ENCODE data around the gene SPACA7. TPM values are rescaled to one million over a fixed set of nuclear protein-coding genes. Genes with fewer than 3 reads are reported as not detected.

The SPACA7 gene
- polyA plus RNA-seq, 1 donor from 2014 or later, result not detected

GRCh38 chr13:112333756-112334543, 42.2 kb upstream of the SPACA7 start:
- Histone ChIP-seq H3K79me2 (replicated peaks; ENCODE audit: insufficient read depth, low read length) (no peaks in the 10 kb centered on the region), H3K27me3 (ENCODE audit: insufficient read depth, low read depth, low read length) (peaks cover 17% of the 10 kb centered on the region), H3K9ac (ENCODE audit: low read length) (no peak overlapping the region), H3K36me3 (ENCODE audit: insufficient read depth, low read length) (no peaks in the 10 kb centered on the region), H3K9me3 (ENCODE audit: low read length) (peaks cover 6% of the 10 kb centered on the region), H3F3A (ENCODE audit: insufficient read depth, low read length, poor library complexity, severe bottlenecking) (no peaks in the 10 kb centered on the region), H3K9me2 (ENCODE audit: insufficient read depth, low read length) (no peaks in the 10 kb centered on the region), H3K4me3 (ENCODE audit: low read length) (no peak overlapping the region), H3K27ac (ENCODE audit: low read length) (no peak overlapping the region), H3K4me2 (ENCODE audit: low read length) (no peak overlapping the region), H4K20me1 (ENCODE audit: insufficient read depth) (no peaks in the 10 kb centered on the region), H2AFZ (ENCODE audit: low read depth, low read length) (no peak overlapping the region)
- TF ChIP-seq SMC3 (conservative IDR thresholded peaks at IDR 0.05; ENCODE audit: poor library complexity) (no peak), RAD21 (conservative IDR thresholded peaks at IDR 0.05) (no peak), TAF1 (IDR thresholded peaks at IDR 0.05; ENCODE audit: low read depth) (no peak), EP300 (conservative IDR thresholded peaks at IDR 0.05; ENCODE audit: poor library complexity, severe bottlenecking) (no peak), CTCF (IDR thresholded peaks at IDR 0.05; ENCODE audit: poor library complexity, severe bottlenecking) (no peak), EZH2 (IDR thresholded peaks at IDR 0.05; ENCODE audit: borderline replicate concordance, insufficient read depth, low read length, poor library complexity, severe bottlenecking) (no peak), MXI1 (conservative IDR thresholded peaks at IDR 0.05; ENCODE audit: poor library complexity, severe bottlenecking) (no peak), REST (IDR thresholded peaks at IDR 0.05; ENCODE audit: borderline replicate concordance) (no peak)

DNA sequence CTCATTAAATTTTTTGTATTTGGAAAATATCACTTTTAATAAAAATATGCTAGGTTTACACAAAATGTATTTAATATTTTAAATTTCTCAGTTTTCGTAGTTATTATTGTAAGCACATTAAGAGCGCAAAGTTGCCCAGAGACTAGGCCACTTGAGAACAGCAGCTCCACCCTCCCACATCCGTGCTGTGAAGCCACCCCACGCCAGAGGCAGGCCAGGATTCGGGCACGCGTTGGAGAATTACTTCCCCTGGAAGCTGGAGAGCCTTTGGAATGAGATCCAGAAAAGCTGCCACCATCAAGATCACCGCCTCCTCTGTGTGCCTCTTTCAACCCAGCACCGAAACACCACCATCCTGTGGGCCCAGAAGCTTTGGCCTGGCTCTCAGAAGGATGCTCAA, 41.0 kb upstream of the SPACA7 start:
- Histone ChIP-seq H3K79me2 (replicated peaks; ENCODE audit: insufficient read depth, low read length) (no peaks in the 10 kb centered on the region), H3K27me3 (ENCODE audit: insufficient read depth, low read depth, low read length) (peaks cover 17% of the 10 kb centered on the region), H3K4me2 (ENCODE audit: low read length) (no peak overlapping the region), H3K9me3 (ENCODE audit: low read length) (peaks cover 6% of the 10 kb centered on the region), H3K27ac (ENCODE audit: low read length) (no peak overlapping the region), H3K9ac (ENCODE audit: low read length) (no peak overlapping the region), H3F3A (ENCODE audit: insufficient read depth, low read length, poor library complexity, severe bottlenecking) (no peaks in the 10 kb centered on the region), H3K36me3 (ENCODE audit: insufficient read depth, low read length) (no peaks in the 10 kb centered on the region), H2AFZ (ENCODE audit: low read depth, low read length) (no peak overlapping the region), H3K9me2 (ENCODE audit: insufficient read depth, low read length) (no peaks in the 10 kb centered on the region), H3K4me3 (ENCODE audit: low read length) (no peak overlapping the region), H4K20me1 (ENCODE audit: insufficient read depth) (no peaks in the 10 kb centered on the region)
- TF ChIP-seq RAD21 (conservative IDR thresholded peaks at IDR 0.05), result no peak
- no peak for TF ChIP-seq EP300 (conservative IDR thresholded peaks at IDR 0.05; ENCODE audit: poor library complexity, severe bottlenecking)
- TF ChIP-seq CTCF (IDR thresholded peaks at IDR 0.05; ENCODE audit: poor library complexity, severe bottlenecking), result no peak
- no peak for TF ChIP-seq REST (IDR thresholded peaks at IDR 0.05; ENCODE audit: borderline replicate concordance)
- no peak for TF ChIP-seq SMC3 (conservative IDR thresholded peaks at IDR 0.05; ENCODE audit: poor library complexity)
- TF ChIP-seq POLR2AphosphoS5 (IDR thresholded peaks at IDR 0.05), result no peak
- no peak for TF ChIP-seq EZH2 (IDR thresholded peaks at IDR 0.05; ENCODE audit: borderline replicate concordance, insufficient read depth, low read length, poor library complexity, severe bottlenecking)
